GM12891 (cell line): ENCODE measurements around the gene NIT1.
A peak's percentile ranks its signal among the peaks of the same experiment; 100 is the strongest.

Experiments
- POLR2A ChIP-seq: IDR thresholded peaks from 2 replicates; pipeline ENCODE4 v1.6.1; 2011; ENCODE audit warnings: low read depth, low read length, control low read depth
- POLR2AphosphoS5 ChIP-seq: IDR thresholded peaks from 2 replicates; pipeline ENCODE4 v1.6.1; 2011; ENCODE audit warnings: low read depth, low read length, control low read depth
- TAF1 ChIP-seq: IDR thresholded peaks from 2 replicates; pipeline ENCODE4 v1.6.1; 2011; ENCODE audit warnings: low read depth, low read length, control low read depth

DNA sequence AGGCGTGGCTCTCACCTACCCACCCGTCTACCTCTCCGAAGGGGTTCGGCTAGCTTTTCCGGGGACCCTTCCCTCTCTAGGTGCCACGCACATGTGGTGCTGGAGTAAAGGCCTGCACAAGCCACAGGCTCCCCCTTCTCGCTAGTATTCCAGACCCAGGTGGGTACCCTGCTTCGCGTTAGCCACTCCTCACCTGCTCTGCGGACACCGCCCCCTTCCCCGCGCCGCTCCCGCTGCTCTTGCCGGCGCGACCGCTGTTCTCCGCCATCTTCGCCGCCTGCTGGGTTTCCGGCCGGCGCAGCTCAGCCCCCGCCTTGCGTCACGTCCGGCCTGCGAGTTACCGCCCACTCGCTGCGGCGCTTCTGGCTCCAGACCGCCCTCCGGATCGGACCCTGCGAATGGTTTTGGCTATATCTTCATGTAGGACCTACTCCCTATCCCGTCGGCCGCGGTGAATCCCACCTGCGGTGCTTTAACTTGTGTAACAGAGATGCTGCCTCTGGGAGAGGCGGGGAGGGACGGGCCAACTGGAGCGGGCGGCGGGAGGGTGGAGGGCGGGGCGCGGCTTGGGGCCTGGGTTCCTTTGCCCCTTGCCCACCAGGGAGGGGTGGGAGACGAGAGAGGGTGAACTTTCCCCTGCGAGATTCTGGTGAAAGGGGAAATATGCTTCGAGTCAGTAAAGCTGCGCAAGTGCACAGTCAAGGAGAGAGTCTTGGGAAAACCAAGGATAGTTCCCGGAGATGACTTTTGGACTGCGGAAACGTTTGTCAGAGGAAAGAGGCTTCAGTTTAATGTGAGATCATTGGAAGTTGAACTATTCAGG is at the start of gene NIT1, which contains the start of gene PFDN2:
- peak; percentile 90 for TF ChIP-seq POLR2AphosphoS5
- TF ChIP-seq TAF1: peak; percentile 96
- peak; percentile 80 for TF ChIP-seq POLR2A
